HT1080 (cell line): ENCODE results near the gene GOLPH3. TPM values are rescaled to one million over a fixed set of nuclear protein-coding genes. Genes with fewer than 3 reads are reported as not detected.
"Not testable (repeated sequence)": the region's sequence is repeated elsewhere in the genome, so short reads cannot be mapped to it uniquely, and the experiment has no call there.

Source experiments
- DNase-seq: peaks from one replicate; pipeline ENCODE4 v3.0.0-alpha.2; 2015; ENCODE audit warnings: low read depth
- total RNA-seq: library from RNA; depleted of rRNA; stranded (reverse); fragments of >200 nt; shearing (Covaris generic); gene quantifications from 2 replicates; pipeline ENCODE4 v1.2.3, GENCODE V29; 2014

Gene GOLPH3
- total RNA-seq, 1 experiment from 2014 or later: 51.7 TPM

DNA sequence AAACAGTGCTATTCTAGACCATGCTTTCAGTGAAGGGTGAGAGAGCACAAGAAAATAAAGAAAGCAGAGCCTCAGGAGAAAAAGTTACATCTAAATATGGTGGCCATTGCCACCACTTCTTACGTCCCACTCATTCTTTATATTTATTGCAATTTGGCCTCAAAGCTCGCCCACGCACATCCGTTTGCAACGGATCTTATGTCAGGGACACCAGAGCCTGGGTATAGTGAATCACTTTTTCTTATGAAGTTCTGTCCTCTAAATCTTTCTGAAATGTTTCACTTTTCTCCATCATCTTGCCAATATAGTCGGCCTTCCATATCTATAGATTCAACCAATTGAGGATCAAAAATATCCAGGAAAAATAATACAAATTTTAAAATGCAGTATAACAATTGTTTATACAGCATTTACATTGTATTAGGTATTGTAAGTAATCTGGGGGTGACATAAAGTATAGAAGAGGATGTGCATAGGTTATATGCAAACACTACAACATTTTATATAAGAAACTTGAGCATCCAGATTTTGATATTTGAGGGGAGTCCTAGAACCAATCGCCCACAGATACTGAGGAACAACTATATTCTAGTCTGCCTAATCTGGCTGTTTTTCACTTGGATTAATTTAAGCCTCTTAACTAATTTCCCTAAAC, 35.2 kb downstream of the GOLPH3 start:
- DNase-seq: no peak

DNA sequence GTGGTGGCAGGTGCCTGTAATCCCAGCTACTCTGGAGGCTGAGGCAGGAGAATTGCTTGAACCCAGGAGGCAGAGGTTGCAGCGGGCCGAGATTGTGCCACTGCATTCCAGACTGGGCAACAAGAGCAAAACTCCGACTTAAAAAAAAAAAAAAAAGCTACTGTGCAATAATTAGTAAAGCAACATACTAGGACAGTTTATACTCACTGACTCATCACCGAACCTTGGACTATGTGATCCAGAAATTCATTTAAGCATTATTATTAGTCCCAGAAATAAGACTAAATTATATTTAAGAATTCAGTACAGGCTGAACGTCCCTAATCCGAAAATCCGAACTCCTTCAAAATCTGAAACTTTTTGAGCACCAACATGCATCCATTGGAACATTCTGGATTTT, 37.8 kb downstream of the GOLPH3 start:
- no peak for DNase-seq

DNA sequence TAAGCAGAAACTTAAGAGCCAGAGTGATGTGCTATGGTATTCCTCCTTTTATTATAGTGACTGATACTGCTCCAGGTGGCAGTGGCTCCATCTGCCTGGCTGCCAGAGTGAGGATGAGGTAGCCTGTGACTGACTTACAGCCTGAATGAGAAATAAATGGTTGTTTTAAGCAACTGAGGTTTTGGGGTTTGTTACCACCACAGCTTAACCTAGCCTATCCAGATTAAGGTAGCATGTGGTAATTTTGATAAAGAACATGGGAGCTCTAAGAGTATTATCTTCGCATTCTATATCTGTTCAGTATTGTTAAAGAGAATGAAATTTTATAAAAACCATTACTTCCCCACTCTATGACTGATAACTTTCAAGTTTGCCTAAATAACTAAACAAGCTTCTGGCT, 39.0 kb downstream of the GOLPH3 start:
- DNase-seq: no peak

DNA sequence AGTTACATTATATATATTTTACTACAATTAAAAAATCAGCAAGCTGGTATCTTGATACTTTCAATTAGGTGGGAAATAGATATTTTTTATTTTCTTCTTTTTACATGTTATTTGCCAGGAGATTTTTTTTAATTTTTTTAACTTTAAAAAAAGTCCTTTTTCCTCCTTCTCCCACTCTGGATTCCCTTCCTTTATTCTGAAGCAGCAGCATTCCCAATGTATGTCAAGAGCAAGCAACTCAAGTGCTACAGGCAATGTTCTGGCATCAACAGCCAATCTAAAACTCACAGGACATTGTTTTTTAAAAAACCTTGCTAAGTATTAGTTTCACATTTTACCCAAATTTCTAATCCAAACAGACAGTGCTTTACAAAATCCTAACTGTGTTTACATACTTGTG, 41.4 kb downstream of the GOLPH3 start:
- DNase-seq: no peak

DNA sequence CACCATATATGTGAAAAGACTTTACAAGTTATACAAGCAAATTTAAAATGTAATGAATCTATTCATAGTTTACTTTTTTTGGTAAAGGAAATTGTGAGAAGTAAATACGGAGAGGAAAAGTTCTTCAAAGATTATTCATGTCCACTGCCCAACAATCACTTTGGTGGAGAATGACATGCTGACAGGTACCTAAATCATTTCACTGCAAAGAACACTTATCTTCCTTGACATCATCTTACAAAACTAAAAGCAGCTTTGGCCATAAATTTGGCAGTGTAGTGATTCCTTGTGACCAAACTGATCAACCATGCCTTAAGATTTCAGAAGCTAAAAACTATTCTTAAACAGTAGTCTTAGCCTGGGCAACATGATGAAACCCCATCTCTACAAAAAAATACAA, 42.5 kb downstream of the GOLPH3 start:
- no peak for DNase-seq

DNA sequence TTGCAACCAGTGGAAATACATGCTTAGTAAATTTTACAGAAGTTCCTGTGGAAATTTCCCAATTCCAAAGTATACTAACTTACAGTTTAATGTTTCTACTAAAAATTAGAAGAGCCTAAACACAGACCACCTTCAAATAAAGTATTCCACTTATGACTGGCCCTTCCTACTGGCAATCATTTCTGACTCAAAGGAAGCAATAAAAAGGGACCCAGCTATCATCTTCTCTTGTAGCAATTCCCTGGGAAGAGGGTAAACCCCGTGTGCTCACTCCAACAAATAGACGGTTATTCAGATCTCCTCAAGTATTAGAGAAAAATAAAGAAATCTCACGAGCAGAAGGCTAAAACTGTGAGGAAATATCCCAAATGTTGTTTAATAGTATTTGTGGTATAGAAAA, 43.3 kb downstream of the GOLPH3 start:
- no peak for DNase-seq

DNA sequence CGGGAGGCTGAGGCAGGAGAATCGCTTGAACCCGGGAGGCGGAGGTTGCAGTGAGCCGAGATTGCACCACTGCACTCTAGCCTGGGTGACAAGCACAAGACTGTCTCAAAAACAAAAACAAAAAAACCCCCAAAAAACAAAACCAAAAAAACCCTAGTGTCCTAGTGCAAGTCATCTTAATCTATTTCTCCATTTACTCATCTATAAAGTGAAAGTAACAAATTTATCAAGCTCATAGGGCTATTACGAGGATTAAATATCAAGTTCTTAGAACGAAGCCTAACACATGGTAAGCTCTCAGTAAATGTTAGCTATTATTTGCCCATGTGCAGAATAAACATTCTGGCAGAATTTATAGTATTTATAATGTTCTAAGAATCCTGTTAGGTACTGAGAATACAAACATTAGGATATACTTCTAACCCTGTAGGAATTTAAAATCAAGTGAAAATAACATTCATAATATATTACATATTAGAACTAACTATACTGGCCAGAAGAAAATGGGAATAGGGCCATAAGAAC, 45.0 kb downstream of the GOLPH3 start:
- DNase-seq: no peak

DNA sequence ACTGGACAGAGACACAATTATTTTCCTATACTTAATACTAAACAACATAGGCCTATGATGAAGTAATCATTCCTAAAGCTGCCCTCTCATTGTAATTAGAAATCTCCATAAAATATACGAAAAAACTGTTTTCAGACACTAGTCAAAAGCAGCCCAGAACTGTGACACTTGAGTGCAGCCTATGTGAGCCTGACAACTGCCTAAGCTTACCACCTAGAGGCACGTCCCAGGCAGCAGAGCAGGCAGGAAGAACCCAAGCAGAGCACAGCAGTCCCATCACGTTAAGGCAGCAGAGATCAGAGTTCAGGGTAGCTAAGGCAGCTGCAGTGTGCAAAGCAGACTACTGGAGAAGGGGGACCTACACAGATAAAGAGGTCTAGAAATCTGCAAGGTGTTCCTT, 46.4 kb downstream of the GOLPH3 start:
- DNase-seq: no peak

DNA sequence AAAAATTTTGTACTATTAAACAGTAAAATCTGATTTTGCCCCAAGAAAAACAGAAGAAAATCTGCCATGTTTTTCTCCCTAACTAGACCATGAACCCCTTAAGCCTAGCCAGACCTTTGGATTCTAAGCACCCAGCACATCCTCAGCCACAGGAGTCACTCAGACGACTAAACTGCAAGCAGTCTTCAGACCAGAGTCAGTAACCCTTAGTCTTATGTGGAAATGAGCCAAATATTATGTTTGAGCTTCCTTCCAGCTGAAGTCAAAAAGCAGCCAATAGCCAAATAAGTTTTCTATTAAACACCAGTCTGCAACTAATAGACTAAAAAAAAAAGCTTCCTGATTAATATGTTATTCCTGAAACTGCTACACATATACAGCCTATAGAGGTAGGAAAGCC, 47.4 kb downstream of the GOLPH3 start:
- DNase-seq: no peak

DNA sequence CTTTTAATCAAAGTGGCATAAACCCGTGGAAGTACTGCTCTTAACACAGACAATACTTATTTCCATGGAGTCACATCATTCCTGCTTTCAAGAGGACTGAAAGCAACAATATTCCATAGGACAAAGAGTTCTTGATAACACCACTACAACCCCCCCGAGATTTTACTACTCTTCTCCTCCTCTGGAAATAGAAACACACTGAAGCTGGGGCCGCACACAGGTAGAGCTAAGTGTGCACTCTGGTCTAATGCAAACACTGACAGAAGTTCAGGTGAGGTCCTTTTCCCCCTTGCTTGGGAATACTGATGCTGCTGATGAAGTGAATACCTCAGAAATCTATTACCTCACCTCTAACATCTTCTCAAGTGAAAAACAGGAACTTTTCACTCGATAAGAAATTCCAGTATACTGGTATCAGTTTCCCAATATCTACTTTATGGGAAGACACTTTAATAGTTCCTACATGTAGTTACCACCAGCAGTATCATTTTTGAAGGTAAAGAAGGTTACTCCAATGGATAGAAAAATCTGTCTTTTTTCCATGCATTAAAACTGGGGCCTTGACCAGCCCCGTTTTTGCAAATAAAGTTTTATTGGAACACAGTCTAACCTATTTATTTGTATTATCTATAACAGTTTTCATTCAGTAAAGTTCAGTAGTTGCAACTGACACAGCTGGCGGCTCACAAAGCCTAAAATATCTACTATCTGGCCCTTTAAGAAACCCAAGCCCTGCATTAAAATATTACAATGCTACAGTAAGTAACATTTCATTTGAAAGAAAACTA, 50.0 kb downstream of the GOLPH3 start:
- no peak for DNase-seq

DNA sequence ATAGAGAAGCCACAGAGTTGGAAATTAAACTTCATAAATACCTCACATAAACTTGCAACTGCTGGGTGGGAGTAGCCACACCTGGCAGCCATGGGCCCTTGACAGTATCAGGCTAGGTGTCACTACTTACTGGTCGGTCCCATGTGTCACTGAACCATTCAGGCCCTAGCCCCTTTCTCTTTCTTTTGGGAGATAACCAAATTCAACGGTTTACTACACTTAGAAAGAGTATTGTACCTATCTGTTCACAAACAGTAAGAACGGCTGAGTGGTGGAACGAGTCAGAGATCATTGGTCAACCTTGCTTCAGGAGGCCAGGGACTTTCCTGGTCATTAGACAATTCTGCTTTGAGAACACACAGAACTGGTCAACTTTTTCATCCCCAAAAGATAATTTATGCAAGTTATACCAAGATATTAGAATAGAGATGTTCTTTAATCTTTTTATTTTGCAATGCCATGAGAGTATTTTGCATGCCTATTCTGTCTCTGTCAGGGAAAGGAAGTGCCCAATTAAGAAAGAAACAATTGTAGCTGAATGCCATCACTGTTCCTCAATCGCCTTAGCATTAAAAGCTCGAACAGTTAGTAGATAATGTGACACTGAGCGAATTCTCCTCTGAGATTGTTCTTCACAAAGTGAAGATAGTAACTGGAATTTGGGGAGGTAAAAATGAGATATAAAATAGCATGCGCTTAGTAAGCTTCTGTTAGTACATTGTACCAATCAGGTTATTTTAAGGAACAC, 50.9 kb downstream of the GOLPH3 start:
- no peak for DNase-seq

DNA sequence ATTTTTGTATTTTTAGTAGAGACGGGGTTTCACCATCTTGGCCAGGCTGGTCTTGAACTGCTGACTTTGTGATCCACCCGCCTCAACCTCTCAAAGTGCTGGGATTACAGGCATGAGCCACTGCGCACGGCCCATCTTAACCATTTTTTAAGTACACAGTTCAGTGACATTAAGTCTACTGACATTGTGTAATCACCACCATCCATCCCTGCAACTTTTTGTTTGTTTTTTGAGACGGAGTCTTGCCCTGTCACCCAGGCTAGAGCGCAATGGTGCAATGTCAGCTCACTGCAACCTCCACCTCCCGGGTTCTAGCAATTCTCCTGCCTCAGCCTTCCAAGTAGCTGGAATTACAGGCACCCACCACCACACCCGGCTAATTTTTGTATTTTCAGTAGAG, 55.2 kb downstream of the GOLPH3 start:
- not testable (repeated sequence) for DNase-seq

DNA sequence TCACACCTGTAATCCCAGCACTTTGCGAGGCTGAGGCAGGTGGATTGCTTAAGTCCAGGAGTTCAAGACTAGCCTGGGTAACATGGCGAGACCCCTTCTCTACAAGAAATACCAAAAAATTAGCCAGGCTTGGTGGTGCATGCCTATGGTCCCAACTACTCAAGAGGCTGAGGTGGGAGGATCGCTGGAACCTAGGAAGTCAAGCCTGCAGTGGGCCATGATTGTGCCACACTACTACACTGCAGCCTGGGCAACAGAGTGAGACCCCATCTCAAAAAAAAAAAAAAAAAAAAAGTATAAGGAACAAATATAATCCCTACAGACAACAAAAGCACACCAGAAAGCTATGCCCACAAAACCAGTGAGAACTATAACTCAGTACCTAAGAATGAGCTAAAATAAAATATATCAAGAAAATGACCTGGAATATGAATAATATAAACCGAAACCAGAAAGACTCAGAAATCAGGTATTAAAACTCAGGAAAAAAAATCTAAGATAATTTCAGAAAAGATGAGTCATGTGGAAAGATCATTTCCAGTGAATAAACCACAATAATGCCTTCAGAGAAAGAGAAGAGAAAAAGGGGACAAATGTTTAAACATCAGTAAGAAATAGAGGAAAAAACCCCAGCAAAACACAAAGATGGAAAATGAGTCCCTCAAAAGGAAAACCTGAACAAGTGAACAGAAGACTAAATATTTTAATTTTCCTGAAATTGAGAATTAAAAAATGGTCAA, 57.4 kb downstream of the GOLPH3 start:
- DNase-seq: no peak

DNA sequence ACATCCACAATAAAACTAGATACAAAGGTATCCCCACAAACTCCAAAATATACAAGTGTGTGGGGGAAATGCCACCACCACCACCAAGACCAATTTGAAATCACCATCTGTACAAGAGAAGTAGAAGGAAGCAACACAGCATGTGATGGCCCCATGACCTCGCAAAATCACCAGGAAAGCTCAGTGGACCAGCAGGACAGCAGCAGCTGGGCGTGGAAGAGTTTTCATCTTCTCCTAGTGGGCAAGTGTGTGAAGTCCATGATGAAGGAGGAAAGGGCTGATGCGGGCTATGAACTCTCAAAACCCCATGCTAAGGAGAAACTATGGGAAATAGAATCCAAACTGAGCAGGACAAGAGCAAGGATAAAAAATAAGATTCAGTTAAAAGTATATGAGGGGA, 58.1 kb downstream of the GOLPH3 start:
- DNase-seq: no peak

DNA sequence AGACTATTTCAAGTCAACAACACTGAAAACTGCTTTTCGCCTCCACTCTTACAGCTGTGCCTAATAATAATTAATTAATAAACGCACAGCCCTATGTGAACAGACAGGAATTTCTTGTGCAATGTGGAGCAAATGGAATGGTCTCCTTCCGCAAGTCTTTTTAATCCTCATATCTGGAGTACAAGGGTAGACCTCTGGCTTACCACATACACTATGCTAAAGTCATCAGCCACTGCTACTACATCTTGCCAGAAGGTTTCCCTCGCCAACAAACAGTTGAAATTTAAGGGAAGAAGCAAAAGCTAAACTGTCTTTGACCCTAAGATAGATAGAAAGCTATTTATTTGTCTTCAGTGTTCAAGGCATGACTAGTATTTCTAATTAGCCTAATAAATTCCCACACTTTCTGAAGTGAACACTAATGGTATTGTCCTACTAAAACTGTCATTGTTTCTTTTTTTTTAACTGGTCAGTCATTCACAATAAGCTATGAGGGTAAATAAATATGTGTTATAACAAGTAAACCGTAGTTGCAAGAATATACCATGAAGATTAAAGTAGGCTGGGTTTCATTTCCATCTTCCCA, 63.9 kb downstream of the GOLPH3 start:
- no peak for DNase-seq

DNA sequence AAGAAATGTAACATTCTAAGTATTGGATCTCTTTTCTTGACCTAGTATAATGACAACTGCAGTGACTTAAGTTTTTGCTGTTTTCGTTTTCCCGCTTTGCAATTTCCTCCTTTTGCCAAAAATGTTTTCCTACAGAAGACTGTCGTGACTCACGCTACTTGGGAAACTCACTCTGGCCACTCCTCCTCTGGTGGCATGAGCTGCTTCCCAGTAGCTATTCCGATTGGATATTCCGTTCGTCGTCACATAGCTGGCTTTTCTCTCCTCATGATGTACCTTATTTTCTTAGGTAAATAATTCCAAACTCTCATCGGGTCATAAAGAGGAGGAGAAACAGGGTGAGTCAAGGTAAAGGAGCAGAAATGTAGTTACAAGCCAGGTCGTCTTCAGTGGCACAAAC, 64.9 kb downstream of the GOLPH3 start:
- no peak for DNase-seq

DNA sequence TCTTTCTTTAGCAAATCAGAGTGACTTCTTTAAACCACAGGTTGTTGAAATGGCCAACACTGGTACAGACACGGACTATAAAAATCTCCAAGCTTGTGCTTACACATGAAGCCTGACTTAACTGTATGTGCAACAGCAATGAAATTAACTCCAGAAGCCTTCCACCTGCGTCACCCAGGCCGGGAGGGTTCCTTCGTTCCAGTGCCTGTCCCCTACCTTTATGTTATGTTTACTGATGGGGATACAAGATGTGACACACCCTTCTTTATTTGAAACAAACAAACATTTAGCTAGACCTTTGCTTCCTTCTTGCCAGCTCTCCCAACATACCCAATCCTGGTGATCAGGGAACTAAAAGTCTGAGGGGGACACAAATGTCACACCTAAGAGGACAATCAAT, 66.0 kb downstream of the GOLPH3 start:
- no peak for DNase-seq

DNA sequence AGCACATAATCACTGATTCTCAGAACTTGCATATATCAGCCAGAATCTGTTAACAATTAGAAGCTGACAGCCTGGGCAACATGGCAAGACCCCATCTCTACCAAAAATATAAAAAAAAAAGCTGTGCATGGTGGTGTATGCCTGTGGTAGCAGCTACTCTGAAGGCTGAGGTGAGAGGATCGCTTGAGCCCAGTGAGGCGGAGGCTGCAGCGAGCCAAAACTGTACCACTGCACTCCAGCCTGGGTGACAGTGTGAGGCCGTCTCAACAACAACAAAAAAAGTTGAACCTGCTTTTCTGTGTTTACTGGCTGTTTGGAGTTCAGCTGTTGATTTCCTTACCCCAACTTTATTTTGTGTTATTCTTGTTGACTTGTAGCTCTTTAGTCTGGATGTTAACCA, 66.8 kb downstream of the GOLPH3 start:
- DNase-seq: no peak

DNA sequence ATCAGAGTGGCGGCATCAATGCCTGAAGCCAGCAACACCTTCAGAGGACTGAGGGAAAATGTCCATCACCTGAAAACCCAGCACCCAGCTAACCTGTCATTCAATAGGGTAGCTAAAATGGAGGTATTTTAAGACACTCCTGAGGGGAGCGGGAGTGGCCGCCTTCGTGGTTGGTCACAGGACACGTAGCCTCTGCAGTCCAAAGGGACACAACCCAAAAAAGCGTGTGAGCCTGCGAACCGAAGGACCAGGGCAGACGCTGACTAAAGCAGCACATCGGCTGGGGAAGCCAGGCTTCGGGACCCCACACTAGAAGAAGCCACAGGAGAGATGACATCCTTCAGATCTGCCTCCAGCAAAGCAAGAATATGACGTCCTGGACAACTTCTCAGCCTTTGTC, 70.6 kb downstream of the GOLPH3 start:
- DNase-seq: no peak

DNA sequence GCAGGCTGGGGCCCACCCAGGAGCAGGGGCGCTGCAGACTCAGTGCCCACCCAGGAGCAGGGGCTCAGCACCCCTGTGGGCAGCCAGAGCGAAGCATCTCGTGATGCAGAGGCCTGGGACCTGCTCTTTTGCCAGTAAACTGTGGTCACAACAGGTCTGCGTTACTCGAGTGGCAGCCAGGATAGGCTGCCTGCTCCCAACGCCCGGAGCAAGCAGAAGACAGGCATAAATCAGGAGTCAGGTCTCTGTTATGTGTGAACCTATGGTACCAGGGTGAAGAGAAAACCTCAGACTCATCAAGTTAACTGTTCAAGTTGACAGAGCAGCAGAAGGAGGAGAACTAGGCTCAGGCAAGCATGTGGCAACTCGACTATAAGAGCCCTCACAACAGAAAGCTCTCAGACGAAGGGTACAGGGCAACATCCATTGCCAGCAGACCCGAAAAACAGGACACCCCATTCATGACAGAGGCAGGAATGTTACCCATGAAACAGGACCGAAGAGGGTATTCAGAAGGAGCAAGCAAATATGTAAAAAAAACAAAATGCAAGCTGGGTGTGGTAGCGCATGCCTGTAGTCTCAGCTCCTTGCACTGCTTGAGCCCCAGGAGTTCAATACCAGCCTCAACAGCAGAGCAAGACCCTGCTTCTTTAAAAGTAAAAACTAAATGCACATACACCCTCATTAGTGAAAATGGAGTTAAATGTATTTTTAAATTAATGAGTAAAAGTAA, 71.7 kb downstream of the GOLPH3 start:
- no peak for DNase-seq
